SH-SY5Y (cell line): Measurements from ENCODE around the gene CABP7.

ENCODE experiments used
- GATA2 ChIP-seq: IDR thresholded peaks from 2 replicates; pipeline ENCODE4 v1.6.1; 2011; ENCODE audit warnings: mild to moderate bottlenecking, low read depth, low read length
- GATA3 ChIP-seq: IDR thresholded peaks from 2 replicates; pipeline ENCODE4 v1.6.1; 2011; ENCODE audit warnings: low read depth, mild to moderate bottlenecking, low read length, moderate library complexity

CABP7 gene

GRCh38 chr22:29695129-29695926 is 24.5 kb upstream of the CABP7 start:
- no peak for TF ChIP-seq GATA3
- no peak for TF ChIP-seq GATA2

DNA sequence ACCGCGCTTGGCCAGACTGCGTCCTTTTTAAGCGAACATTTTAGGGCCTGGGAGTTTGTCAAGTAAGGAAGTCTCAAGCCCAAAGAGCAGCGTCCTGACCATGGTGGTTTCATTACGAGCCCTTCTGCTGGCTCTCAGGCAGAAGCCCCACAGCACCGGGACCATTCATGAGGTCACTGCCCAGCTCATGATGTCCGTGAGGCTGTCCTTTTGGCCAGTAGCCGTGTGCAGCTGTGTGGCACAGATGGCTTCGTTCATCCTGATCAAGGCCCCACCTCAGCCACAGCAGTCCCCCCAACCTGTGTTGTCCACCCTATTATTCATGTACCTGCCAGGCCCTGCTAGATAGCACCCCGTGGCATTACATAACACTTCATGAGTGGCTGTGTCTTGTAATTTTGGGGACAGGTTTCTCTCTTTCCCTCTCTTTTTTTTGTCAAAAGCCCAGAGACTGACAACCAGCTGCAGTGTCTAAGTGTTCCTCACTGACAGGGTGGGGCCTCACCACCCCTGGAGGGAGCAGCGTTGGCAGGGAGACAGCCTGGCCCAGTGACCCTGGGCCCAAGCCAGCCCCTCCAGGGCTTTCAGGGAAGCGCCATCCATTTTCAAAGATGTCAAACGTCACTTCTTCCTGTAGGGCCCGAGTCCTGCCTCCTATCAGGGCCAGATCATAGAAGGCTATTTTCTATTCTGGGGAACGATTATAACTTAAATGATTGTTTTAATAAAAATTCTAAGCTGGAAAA is 21.8 kb upstream of the CABP7 start:
- TF ChIP-seq GATA2 = no peak
- TF ChIP-seq GATA3 = no peak

GRCh38 chr22:29700206-29700899 is 19.4 kb upstream of the CABP7 start:
- no peak for TF ChIP-seq GATA2
- TF ChIP-seq GATA3 = no peak

DNA sequence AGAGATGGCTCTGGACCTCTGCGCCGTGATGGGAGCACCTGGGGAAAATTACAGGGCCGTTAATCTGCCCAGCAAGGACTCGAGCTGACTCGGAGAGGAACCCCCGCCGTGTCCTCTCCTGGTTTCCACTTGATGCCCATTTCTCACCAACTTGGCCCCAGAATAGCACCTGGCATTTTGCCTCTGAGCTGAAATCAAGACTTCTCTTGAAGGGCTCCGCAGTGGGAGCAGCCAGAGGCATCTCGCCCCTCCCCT is 19.0 kb upstream of the CABP7 start:
- no peak for TF ChIP-seq GATA2
- TF ChIP-seq GATA3 = no peak

DNA sequence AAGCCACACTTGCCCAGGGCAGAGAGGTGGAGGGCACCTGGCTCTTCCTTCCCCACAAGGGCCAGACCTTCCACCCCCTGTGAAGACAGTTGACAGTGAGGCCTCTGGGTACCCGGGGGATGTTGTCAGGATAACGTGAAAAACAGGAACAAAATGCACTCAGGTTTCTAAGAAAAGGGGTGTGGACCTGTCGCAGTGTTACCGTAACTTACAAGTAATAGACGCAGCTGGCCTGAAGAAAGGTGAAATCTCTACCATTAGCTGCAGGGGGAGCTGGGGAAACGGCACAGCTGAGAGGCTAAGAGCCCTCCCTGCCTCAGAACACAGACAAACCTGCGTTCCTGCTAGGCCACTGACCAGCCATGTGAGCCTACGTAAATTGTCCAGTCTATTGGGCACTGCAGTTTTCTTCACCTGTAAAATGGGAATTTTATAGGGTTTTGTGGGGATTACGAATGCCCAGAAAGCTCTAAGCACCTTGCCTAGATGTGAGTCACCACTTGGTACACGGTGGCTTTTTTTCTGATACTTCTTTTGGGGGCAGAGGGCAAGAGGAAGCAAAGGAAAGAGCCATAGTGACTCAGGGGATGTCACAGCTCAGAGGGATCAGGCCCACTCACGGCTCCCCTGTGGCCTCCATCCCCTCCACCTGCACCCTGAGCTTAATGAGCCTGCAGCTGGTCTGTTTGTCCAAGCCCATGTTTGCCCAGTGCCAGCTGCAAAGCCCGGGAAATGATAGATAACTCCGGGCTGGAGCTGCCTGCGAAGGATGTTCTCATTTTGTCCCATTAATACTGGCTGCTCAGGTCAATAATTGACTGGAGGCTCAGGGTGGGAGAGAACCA is 18.4 kb upstream of the CABP7 start:
- TF ChIP-seq GATA3 (no peak), GATA2 (0 out of 2 replicates have a peak, but pooled peaks have one; percentile 8)

- no peak for TF ChIP-seq GATA3
Observed at GRCh38 chr22:29702000-29702930, 17.5 kb upstream of the CABP7 start.

DNA sequence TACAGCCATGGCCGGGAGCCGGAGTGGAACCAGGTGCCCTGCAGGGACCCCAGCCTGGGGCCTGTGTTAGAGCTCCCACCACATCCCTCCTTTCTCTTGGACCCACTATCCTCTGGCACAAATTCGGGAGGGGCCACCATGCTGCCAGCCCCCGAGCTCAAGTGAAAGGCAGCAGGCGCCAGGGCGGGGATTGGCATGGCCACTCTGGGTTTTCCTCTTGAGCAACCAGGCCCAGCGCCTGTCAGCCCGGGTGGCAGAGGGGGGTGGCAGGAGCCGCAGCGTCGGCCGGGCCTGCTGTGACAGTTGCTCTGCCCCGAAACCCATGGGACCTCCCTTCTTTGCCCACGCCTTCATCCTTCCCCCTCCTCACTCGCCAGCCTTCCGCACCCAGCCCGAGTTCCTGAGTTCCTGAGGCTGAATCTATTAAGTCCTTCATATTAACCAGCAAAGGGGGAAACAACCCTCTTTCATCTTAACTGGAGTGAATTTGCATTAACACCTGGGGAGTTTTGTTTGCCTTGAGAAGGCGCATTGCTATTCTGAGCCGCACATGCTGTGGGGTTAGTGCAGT is 16.8 kb upstream of the CABP7 start:
- no peak for TF ChIP-seq GATA3
- TF ChIP-seq GATA2 = no peak

GRCh38 chr22:29703569-29704195 is 16.1 kb upstream of the CABP7 start:
- TF ChIP-seq GATA2 = no peak

- TF ChIP-seq GATA2 = peak; percentile 37; the same call in 1 of the 2 replicates
- TF ChIP-seq GATA3 = no peak
Observed at GRCh38 chr22:29704528-29705285, 15.1 kb upstream of the CABP7 start.

- TF ChIP-seq GATA2 (no peak), GATA3 (no peak)
Observed at GRCh38 chr22:29705651-29706050, 14.2 kb upstream of the CABP7 start.

GRCh38 chr22:29706486-29706885 is 13.3 kb upstream of the CABP7 start:
- TF ChIP-seq GATA2 = no peak
- no peak for TF ChIP-seq GATA3

- TF ChIP-seq GATA3 = no peak
- no peak for TF ChIP-seq GATA2
Observed at GRCh38 chr22:29707010-29707409, 12.8 kb upstream of the CABP7 start.
